Measurements from ENCODE around the gene TRPV2. TPM values are rescaled to one million over a fixed set of nuclear protein-coding genes. Genes with fewer than 3 reads are reported as not detected.
A peak's percentile ranks its signal among the peaks of the same experiment; 100 is the strongest.

The TRPV2 gene
- total and polyA plus RNA-seq, 12 donors: 4.6 to 25.4 (median 9.1) TPM

- Histone ChIP-seq H3K27me3 (no peaks in the 10 kb centered on the region), H3K36me3 (peaks cover 0 to 35% (median 13%) of the 10 kb centered on the region in 9 donors), H3K27ac (no peak overlapping the region), H3K4me3 (no peak overlapping the region), H3K4me1 (peaks cover 7 to 33% (median 26%) of the 10 kb centered on the region in 9 donors), H3K9me3 (no peaks in the 10 kb centered on the region)
- TF ChIP-seq, protein P1, sequence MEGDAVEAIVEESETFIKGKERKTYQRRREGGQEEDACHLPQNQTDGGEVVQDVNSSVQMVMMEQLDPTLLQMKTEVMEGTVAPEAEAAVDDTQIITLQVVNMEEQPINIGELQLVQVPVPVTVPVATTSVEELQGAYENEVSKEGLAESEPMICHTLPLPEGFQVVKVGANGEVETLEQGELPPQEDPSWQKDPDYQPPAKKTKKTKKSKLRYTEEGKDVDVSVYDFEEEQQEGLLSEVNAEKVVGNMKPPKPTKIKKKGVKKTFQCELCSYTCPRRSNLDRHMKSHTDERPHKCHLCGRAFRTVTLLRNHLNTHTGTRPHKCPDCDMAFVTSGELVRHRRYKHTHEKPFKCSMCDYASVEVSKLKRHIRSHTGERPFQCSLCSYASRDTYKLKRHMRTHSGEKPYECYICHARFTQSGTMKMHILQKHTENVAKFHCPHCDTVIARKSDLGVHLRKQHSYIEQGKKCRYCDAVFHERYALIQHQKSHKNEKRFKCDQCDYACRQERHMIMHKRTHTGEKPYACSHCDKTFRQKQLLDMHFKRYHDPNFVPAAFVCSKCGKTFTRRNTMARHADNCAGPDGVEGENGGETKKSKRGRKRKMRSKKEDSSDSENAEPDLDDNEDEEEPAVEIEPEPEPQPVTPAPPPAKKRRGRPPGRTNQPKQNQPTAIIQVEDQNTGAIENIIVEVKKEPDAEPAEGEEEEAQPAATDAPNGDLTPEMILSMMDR (IDR thresholded peaks at IDR 0.05): no peak
- ATAC-seq (no peak), DNase-seq (no peak)
- 68 to 81% methylated on average over 2 of the region's 2 CpGs for WGBS, 2 donors
- intact Hi-C loops (cut with DNase I): loop anchor here in 5 of 10 donors (5.0 to 10.0 kb wide), 3 partner anchors 50 to 55 kb away; partner anchors contain the start of gene UBB (in 3 of the 5)
Observed at GRCh38 chr17:16437083-16437482, 21.7 kb downstream of the TRPV2 start.

DNA sequence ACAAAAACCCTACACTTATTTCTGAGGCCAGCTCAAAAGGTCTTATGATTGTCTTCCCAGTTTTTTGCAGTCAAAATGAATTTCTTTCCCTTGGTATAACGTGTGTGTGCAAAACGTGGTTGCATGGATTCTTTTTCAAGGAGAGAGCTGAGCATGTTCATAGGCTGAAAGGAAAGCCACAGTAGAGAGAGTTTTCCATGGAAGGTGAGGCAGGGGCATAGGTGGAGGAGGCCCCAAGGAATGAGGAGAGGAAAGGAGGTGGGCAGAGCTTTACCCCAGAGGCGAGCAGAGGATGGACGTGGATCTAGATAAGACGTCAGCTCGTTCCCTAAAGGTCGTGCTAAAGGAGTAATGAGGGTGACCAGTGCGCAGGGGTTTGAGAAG is 22.8 kb downstream of the TRPV2 start:
- H3K27ac ChIP-seq: peak overlapping the region; percentile 47 to 94 (median 86)
- ATAC-seq: peak in 3 of 8 donors; percentile 1 to 4 (median 2)
- no peak for DNase-seq
- intact Hi-C loops (cut with DNase I): loop anchor here in 6 of 10 donors (2.0 to 10.0 kb wide), 4 partner anchors 51 to 57 kb away; partner anchors contain the start of gene UBB (in 4 of the 6)
- peaks cover 7 to 43% (median 35%) of the 10 kb centered on the region in 9 donors for H3K4me1 ChIP-seq
- TF ChIP-seq, protein P1 (IDR thresholded peaks at IDR 0.05): no peak
- WGBS, 2 donors: 14% methylated on average over 8 of the region's 8 CpGs
- no peaks in the 10 kb centered on the region for H3K9me3 ChIP-seq
- H3K4me3 ChIP-seq: peak overlapping the region in 9 of 10 donors; percentile 66 to 97 (median 87)
- peaks cover 0 to 36% (median 18%) of the 10 kb centered on the region in 9 donors for H3K36me3 ChIP-seq
- H3K27me3 ChIP-seq: no peaks in the 10 kb centered on the region

DNA sequence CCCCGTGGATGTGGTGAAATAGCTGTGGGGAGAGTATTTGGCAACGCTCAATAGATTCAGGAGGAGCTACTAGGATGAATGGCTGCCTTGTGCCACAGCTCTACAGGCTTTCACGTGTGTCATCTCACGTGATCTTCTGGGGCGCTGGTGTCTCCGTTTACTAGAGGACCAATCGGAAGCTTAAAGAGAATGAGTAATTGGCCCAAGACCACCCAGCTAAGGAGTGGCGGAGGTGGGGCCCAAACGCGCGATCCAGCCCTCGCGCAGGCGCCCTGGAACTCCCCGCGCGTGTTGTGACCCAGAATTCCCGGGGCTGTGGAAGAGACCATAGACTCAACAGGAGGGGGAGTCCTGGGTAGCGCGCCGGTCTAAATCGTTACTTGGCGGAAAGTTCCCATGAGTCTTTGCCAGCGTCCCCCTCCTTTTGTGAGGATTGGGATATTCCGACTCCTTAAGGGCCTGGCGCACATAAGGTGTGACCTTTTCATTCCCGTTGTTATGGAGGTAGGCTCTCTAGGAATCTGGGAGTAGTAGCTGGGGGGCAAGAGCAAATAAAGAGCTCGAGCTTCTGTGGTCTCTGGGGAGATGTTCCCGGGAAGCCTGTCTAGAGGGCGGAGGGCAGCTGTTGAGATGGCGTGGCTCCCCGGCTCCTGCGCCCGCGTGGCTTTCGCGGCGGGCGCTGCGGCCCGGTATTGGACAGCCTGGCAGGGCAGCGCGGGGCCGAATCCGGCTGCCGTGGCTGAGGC is 23.4 kb downstream of the TRPV2 start:
- intact Hi-C loops (cut with DNase I): loop anchor here in 6 of 10 donors (2.0 to 10.0 kb wide), 4 partner anchors 51 to 58 kb away; partner anchors contain the start of gene UBB (in 4 of the 6)
- no peaks in the 10 kb centered on the region for H3K9me3 ChIP-seq
- WGBS, 2 donors: 1% methylated on average over 46 of the region's 46 CpGs
- TF ChIP-seq, protein P1 (IDR thresholded peaks at IDR 0.05): no peak
- peak overlapping the region; percentile 47 to 94 (median 86) for H3K27ac ChIP-seq
- peak overlapping the region; percentile 66 to 97 (median 88) for H3K4me3 ChIP-seq
- H3K36me3 ChIP-seq: peaks cover 0 to 41% (median 18%) of the 10 kb centered on the region in 9 donors
- DNase-seq: peak; percentile 91 to 97
- H3K4me1 ChIP-seq: peaks cover 7 to 48% (median 35%) of the 10 kb centered on the region in 9 donors
- H3K27me3 ChIP-seq: no peaks in the 10 kb centered on the region
- peak; percentile 92 to 98 (median 95) for ATAC-seq

DNA sequence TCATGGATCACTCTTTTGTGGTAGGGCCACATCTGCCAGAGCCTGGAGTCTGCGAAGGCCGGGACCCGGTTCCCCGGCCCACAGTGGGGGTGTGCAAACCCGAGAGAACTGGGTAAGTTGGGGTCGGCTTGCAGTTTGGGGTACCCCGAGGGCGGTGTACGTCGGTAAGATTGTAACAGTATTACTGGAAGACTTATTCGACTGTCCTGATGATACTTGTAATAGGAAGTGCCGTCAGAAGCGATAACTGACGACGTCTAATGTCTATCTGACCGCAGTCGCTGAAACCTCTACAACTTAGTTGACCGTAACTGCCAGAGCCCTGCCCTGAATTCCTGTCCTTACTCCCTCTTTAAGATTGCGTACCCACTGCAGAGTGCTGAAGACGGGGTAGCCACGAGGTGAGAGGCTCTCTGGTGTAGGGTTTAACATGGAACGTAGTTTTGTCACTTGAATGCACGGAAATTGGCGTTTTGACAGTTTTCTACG is 24.0 kb downstream of the TRPV2 start:
- Histone ChIP-seq H3K27ac (peak overlapping the region; percentile 47 to 94 (median 86)), H3K4me1 (peaks cover 7 to 52% (median 36%) of the 10 kb centered on the region in 9 donors), H3K4me3 (peak overlapping the region; percentile 66 to 97 (median 88)), H3K27me3 (no peaks in the 10 kb centered on the region), H3K9me3 (no peaks in the 10 kb centered on the region), H3K36me3 (peaks cover 0 to 47% (median 18%) of the 10 kb centered on the region in 9 donors)
- peak in 6 of 8 donors; percentile 0 to 7 (median 5) for ATAC-seq
- TF ChIP-seq, protein P1 (IDR thresholded peaks at IDR 0.05): no peak
- WGBS, 2 donors: 0% methylated on average over 25 of the region's 25 CpGs
- intact Hi-C loops (cut with DNase I): loop anchor here in 6 of 10 donors (2.0 to 10.0 kb wide), 4 partner anchors 52 to 59 kb away; partner anchors contain the start of gene UBB (in 4 of the 6)
- DNase-seq: no peak
